Mesenteric fat pad (tissue), 1 donor: ENCODE data around the gene AMIGO1. TPM values are rescaled to one million over a fixed set of nuclear protein-coding genes. Genes with fewer than 3 reads are reported as not detected.

ENCODE experiments used
- DNase-seq: peaks from one replicate; pipeline ENCODE4 v3.0.0-alpha.2; 2020; ENCODE audit warnings: low spot score
- long read RNA-seq: library from polyadenylated mRNA; unstranded; transcript quantifications from one replicate; pipeline ENCODE4 v2.0.0, GENCODE V29; 2020
- total RNA-seq: library from RNA; stranded (reverse); fragmentation: NEBNext Ultra II Directional; extraction: Animal tissue kit (Norgen Biotek cat#: 25700); gene quantifications from one replicate; pipeline ENCODE4 v1.2.1, GENCODE V29; 2021
- donor health status: DM: yes; HTN: yes; CAD: no.

AMIGO1 gene, protein sequence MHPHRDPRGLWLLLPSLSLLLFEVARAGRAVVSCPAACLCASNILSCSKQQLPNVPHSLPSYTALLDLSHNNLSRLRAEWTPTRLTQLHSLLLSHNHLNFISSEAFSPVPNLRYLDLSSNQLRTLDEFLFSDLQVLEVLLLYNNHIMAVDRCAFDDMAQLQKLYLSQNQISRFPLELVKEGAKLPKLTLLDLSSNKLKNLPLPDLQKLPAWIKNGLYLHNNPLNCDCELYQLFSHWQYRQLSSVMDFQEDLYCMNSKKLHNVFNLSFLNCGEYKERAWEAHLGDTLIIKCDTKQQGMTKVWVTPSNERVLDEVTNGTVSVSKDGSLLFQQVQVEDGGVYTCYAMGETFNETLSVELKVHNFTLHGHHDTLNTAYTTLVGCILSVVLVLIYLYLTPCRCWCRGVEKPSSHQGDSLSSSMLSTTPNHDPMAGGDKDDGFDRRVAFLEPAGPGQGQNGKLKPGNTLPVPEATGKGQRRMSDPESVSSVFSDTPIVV
- total RNA-seq = 7.4 TPM
- long read RNA-seq, partial matches to known transcripts = 0 of 6 reads
- long read RNA-seq, other reads (novel, unspliced or antisense) = 6 of 6 reads

DNA sequence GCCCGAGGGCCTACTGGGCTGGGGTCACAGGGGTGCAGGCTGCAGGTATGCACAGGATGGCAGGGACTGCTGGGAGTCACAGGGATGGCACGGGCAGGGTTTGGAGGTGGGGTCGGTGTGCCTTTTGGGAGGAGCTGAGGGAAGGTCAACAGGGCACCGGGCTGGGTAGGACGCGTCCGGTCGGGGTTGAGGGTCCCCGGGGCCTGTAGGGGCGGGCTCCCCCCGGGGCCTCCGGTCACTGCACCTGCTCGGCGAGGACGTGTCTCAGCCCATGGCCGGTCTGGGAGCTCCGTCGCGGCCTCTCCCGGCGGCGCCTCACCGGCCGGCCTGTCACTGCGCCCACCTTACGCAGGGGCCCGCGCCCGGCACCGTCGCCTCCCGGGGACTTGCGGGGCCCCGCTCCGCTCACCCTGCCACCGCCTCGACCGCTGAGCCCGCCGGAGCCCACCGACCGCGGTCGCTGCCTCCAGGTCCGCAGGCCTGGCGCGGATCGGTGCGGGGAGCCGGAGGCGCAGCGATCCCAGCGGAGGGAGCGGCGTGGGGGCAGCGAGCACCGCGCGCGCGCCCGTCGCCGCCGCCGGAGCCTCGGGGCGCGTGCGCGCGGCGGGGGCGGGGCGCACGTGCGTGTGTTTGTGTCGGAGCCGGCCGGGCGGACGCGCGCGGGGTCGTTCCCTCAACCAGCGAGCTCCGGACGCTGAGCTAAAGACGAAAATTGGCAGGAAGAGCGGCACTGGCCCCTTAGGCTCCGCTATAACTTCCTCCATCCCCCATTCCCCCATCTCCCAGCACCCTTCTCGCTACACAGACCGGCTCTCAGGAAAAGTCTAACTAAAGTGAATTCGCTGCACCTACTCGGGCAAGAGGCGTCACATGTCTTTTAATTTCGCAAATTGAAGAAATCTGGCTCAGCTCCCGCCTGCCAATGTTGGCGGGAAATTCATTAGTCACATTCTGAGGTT, at the start of gene AMIGO1:
AMIGO1 (minus strand) TSS at position 552 of the 959 bp plus-strand sequence. CDS start 815 bp downstream, outside the sequence.
- no peak for DNase-seq

DNA sequence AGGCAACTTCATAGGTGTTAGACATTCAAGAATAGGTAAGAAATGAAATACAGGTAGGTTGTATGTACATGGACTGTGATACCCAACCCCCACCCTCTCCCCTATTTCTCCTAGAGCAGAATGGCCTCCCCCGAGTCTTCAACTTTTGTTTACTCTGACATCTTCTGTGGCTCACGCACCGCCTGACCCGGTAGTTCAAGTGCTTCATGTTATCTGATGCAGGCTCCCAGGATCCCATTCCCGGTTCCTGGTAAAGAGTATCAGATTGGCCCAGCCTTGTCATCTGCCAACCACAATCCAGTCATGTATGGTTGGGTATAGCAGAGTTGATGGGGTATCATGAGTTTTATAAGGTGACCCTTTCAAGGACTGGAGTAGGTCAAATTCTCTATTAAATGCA, 48.0 kb upstream of the AMIGO1 start:
- DNase-seq = no peak

DNA sequence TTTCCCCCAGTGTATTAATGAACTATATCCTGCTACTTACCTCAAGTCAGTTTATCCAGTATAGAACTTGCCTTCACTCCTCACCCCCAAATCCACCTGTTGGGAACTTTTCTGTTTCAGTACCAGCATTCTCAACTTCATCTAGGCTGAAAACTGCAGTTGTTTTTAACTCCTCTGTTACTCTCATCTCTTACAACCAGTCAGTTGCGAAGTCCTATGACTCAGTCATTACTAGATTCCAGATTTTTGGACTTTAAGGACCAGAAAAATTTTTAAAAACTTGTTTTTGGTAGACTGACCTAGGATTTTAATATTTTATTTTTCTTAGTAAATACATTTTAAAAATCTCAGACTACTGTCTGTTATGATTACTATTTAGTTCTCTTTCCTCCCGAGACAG, 47.0 kb upstream of the AMIGO1 start:
- DNase-seq = no peak

DNA sequence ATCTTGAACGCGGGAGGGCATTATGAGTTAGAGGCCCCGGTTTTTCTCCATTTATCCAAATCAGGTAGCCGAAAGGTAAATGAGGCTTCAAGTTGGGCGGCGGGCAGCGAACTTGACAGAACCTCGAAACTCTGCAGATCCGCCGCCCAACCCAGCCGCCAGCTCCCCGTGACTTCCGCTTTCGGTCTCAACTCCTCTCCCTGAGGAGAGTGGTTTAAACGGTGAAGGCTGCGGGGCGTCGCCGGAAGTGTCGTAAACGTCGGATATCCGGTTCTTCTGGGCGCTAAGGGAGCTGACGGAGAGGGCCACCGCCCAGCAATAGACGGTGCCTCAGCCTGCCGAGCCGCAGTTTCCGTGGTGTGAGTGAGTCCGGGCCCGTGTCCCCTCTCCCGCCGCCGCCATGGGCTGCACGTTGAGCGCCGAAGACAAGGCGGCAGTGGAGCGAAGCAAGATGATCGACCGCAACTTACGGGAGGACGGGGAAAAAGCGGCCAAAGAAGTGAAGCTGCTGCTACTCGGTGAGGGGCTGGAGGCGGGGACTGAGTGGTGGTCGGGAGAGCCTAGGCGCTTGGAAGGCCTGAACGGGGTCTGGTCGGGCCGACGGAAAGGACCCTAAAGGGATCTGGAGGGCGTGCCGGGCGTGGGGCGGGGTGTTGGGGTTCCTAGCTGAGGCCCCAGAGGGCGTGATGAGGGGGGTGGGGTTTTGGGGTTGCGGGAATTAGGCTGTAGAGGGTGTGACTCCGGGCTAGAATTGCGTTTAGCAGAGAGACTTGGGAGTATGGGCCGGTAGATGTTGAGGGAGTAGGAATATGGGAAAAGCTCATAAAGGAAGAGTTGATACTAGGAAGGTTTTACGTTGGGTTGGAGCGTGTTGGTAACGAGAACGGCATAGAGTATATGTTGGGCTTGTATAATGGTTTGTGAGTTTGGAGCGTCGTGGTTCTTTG, 39.1 kb upstream of the AMIGO1 start, which contains the start of gene GNAI3:
GNAI3 (plus strand) TSS at position 295 of the 947 bp plus-strand sequence; CDS start at position 401, 106 bp downstream.
- DNase-seq = peak; percentile 98

DNA sequence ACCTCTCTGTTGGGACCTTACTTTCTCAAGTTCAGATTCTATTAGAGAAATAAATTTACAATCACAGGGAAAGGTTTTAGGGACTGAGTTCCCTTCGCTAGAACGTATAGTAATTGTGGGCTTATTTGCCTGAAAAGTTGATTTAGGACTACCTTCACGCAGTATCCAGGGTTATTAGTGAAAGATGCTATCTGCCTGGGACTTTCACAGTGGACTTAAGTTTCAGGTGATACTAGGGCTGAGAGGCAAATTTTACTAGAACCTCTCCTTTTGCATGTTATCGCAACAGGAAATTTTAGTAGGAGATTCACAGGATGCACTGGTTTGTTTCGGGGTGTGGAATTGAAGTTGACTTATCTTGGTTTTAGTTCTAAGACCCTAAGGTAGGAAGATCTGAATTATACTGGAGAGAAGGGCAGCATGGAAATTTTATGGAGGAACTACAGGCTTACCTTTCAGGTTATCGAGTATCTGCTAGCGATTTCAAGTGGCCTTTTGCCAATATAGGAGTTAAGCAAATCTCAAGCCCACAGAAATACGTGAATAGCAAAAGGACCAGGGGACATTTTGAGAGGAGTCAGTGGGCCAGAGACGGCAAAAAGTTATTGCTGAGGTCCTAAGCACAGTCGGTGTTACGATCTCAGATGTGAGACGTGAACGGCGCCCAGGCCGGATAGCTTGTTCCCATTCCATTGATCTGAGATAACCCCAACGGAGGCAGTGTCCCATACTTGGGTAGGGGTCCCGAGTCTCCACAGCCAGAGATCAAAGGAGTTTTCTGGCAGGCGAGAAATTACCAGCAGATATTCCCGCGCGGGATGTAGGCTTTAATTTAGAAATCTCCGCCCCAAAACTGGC, 38.2 kb upstream of the AMIGO1 start:
- no peak for DNase-seq

DNA sequence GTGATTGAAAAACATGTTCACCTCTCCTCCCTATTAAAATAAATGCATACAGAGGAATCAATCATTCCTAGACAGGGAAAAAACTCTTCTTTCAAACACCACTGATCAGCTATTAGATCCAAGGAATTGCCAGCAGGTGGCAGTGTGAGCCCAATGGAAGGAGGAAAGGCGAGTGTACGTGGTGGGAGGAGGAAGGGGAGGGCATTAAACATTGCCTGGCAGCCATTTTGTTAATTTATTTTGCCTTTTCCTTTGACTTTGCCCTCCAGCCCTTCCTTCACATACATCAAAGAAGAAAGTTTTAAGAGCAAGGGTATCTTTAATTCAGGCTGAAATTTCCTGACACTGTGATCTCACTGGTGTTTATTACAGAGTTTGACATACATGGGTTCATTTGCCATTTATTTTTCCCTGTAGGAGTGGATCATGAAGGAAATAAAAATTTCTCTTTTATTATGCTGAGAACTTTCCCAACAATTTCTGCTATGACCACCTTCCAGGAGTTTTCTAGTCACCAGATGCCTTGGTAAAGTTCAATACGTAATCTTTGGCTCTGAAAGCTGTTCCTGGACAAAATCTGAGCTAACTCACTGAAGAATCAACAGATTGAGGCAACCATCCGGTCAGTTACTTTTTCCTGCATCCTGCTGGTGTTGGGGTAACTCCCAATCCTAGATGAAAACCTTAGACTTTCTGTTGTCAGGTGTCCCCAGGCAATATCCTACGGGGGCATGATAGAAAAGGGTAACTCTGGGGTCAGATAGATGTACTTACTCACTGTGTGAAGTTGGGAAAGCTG, 37.0 kb upstream of the AMIGO1 start:
- DNase-seq = peak; percentile 89

DNA sequence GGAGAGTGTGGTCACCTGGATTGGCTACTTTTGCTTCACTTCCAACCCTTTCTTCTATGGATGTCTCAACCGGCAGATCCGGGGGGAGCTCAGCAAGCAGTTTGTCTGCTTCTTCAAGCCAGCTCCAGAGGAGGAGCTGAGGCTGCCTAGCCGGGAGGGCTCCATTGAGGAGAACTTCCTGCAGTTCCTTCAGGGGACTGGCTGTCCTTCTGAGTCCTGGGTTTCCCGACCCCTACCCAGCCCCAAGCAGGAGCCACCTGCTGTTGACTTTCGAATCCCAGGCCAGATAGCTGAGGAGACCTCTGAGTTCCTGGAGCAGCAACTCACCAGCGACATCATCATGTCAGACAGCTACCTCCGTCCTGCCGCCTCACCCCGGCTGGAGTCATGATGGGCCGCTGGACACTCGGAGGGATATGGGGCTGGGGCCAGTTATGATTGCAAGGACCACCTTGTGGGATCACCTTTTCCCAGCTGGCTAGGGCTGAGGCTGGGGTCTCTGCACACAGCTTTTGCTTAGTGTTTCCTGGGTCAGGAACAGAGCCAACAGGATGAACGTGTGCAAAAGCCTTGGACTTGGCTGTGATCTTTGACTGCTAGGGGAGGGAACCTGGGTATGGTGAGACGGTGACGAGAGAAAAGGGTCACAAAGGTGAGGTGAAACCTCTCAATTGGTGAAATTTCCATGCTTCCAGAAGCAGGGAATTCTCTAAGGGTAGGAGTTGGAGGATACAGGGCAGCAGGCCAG, 34.6 kb upstream of the AMIGO1 start:
- DNase-seq = no peak

DNA sequence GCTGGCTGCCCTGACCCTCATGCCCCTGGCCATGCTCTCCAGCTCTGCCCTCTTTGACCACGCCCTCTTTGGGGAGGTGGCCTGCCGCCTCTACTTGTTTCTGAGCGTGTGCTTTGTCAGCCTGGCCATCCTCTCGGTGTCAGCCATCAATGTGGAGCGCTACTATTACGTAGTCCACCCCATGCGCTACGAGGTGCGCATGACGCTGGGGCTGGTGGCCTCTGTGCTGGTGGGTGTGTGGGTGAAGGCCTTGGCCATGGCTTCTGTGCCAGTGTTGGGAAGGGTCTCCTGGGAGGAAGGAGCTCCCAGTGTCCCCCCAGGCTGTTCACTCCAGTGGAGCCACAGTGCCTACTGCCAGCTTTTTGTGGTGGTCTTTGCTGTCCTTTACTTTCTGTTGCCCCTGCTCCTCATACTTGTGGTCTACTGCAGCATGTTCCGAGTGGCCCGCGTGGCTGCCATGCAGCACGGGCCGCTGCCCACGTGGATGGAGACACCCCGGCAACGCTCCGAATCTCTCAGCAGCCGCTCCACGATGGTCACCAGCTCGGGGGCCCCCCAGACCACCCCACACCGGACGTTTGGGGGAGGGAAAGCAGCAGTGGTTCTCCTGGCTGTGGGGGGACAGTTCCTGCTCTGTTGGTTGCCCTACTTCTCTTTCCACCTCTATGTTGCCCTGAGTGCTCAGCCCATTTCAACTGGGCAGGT, 33.9 kb upstream of the AMIGO1 start:
- DNase-seq = no peak

DNA sequence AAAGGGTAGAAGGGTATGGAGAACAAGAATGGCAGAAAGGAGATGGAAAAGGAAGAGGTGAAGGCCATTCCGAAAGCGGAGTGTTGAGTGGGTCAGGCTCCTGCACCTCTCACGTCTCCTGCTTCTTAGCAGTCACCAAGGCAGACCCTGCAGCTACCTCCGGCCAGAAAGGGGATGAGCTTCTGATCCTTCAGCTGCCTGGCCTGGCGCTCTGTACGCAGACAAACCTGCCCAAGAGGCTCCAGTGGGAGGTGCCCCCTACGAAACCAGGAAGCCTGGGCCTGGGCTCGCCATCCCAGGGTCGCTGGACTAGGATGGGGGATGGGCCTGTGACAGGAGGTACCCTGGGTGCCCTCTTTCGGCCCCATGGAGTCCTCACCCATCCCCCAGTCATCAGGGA, 33.1 kb upstream of the AMIGO1 start:
- DNase-seq = no peak

DNA sequence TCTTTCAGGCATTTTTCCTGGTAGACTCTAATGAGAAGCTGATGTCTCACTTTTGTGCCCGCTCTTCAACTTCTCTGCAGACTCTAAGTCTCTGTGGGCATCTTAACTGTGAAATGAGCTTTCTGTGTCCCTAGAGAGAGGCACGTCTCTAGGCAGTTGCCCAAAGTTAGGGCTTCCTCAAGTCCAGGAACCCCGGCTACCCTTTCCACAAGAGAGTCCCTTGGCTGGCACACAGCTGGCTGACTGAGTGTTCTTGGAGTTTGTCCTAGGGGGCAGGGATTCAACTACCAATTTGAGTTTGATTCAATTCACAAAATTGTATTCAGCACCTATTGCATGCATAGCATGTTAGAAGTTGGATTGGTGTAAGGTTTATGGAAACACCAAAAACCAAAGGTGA, 31.6 kb upstream of the AMIGO1 start:
- DNase-seq = no peak

DNA sequence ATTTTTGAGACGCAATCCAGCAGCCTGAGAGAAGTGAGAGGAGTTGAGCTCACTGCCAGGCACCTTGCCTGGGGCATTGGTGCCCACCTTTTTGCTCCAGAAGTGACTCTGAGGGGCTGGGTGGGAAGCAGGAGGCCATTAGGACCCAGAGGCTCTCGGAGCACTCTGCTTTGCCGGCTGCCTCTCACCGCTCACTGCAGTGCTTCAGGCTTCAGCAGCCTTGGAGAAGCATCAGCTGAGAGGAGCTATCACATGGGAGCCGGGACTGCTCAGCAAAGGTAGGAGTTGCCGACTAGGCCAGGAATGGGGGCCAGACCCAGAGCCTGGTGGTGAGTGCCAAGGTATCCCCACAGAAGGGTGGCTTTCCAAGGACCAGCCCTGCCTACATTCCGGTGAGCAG, 30.1 kb upstream of the AMIGO1 start, which contains the start of gene GPR61:
GPR61 (plus strand) TSS at position 197 of the 400 bp plus-strand sequence. CDS start 3,151 bp downstream, outside the sequence.
- DNase-seq = no peak

DNA sequence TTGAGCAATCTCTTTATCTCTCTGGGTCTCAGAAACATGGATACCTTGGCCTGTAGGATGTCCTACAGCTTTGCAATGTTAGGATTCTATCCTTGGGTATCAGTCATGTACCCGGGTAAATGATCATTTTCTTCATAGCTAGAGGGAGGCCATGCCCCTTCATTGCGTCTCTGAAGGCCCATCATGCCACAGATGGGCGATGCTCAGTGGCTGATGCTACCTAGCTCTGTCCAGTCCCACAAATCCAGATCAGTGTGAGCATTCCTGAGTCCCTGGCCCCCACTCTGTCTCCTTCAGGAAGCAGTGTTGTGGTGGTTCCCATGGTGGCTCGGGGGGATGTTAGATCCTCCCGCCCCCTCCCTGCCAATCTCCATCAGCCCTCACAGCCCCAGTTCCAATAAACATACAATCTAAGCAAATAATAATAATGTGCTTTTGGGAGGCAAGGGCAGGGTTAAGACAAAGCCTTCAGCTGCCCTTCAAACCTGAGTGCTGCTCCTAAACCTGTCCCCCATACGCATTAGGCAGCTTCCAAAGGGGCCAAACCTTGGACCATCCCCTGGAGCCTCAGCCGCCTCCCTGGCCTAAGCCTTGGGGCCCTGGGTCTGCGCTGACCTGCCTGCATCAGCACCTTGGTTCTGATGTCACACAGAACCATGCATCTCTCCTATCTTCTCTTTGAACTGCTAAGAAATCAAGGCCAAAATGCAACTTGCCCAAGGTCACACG, 29.5 kb upstream of the AMIGO1 start:
- DNase-seq = no peak

DNA sequence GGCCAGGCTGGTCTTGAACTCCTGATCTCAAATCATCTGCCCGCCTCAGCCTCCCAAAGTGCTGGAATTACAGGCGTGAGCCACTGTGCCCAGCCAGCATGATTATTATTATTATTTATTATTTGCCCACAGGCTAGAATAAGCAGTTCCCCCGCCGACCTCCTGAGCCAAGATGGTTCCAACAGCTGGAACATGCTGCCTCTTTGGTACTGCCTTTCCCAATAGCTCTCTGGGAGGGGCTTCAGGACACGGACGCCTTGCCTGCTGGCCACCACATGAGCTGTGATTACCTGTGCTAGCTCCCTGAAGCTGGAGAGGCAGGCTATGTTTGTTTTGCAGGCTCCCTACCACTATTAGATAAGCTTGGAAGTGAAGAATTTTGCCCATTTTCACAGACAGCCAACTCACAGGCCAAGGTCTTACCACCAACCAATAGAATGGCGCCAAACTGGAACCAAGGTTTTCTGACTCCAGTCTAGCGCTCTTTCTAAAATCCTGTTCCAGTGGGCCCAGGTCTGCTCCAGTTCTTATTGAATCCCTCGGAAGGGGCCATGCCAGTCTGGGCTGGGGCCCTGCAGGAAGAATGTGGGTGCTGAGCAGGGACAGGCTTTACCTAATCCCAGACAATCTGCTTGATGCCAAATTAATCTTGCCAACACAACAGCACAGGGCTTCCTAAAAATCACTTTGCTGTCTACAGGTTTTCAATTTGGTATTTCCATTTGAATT, 28.1 kb upstream of the AMIGO1 start:
- no peak for DNase-seq

DNA sequence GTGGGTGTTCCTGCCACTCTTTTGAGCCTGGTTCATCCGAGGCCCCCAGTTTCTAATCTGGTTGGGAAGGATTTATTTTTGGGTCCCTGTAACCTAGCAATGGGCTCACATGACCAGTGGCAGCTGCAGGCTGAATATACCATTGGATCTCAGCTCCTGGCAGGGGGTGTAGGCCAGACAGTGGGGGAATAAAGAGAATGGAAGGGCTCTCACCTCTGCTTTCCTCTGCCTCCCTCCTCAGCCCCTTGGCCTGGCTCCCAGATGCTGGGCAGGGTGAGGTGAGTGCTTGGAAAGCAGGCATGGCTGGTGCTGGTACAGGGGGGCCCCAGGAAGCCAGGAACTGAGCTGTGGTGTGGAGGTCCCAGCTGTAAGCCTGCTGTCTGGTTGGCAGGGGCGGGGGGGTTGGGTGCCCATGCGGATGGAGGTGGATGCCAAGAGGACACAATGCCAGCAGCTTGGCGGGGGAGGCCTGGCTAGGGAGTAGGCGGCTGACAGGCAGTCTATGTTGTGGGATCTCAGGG, 26.5 kb upstream of the AMIGO1 start:
- no peak for DNase-seq

DNA sequence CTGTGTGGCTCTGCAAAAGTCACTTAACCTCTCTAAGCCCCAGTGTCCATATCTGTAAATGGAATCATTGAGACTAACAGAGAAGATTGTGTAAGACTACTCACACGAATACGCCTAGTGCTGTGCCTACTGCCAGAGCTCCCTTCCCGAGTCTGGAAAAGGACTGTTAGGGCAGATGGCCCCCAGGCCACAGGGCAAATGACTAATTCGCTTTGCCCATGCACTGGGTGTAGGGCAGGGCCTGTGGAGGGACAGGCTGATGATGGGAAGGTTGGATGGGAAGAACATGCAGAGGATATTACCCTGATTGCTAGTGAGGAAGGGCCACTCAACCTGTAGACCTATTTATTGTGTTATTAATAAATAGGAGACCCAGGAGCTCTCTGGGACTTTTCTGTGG, 26.0 kb upstream of the AMIGO1 start:
- no peak for DNase-seq
